ENCODE data around the gene C16orf46. TPM values are rescaled to one million over a fixed set of nuclear protein-coding genes. Genes with fewer than 3 reads are reported as not detected.

The C16orf46 gene
- total RNA-seq, 1 experiment from 2014 or later = 2.0 TPM

DNA sequence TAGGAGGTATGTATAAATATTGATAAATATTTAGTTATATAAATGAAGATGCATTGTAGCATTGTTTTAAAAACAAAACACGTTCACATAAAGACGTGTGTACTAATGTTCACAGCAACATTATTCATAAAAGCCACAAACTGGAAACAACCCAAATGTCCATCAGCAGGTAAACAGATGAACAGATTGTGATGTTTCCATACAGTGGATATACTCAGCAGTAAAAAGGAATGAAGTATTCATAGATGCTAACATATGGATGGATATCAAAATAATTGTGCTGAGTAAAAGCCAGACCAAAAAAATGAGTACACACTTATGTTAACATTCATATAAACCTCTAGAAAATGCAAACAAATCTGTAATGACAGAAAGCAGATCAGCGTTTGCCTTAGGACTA lies 64.1 kb downstream of the C16orf46 start:
- peaks cover 3 to 7% of the 10 kb centered on the region in 2 experiments; a peak in 2 of 4 replicates for H3K4me1 Mint-ChIP-seq
- WGBS (ENCODE audit: extremely low coverage, insufficient read length, low lambda C conversion rate) = no CpG with 5 or more reads among the region's 3 CpGs
- H3K56ac ChIP-seq (ENCODE audit: insufficient read length, low read depth, low read length) = no peak overlapping the region
- no peak overlapping the region for H3K4me3 Mint-ChIP-seq
- no peaks in the 10 kb centered on the region for H3K4me1 ChIP-seq (ENCODE audit: insufficient read depth, low read length)
- no peak overlapping the region for H3K14ac ChIP-seq (ENCODE audit: insufficient read depth, low read length)
- H3K23me2 ChIP-seq (ENCODE audit: insufficient read length, low read depth, low read length, poor library complexity, severe bottlenecking) = no peaks in the 10 kb centered on the region
- no peak overlapping the region for H2BK5ac ChIP-seq (ENCODE audit: insufficient read length, low read length)
- no peak overlapping the region for H3K18ac ChIP-seq (ENCODE audit: insufficient read length, low read depth, low read length)
- H3K27me3 Mint-ChIP-seq (ENCODE audit: low read depth) = no peaks in the 10 kb centered on the region; the same call in 1 of the 2 replicates
- H3T11ph ChIP-seq (ENCODE audit: low read length) = no peak overlapping the region
- no peak overlapping the region for H3K23ac ChIP-seq (ENCODE audit: insufficient read length, low read depth, low read length)
- H3K79me2 ChIP-seq (ENCODE audit: insufficient read depth, low read length) = peaks cover 15% of the 10 kb centered on the region; the same call in 1 of the 2 replicates
- H2BK20ac ChIP-seq (ENCODE audit: low read depth, low read length, poor library complexity, severe bottlenecking) = no peak overlapping the region
- H3K27me3 ChIP-seq (ENCODE audit: insufficient read depth, low read length) = no peaks in the 10 kb centered on the region
- TF ChIP-seq, protein P1, sequence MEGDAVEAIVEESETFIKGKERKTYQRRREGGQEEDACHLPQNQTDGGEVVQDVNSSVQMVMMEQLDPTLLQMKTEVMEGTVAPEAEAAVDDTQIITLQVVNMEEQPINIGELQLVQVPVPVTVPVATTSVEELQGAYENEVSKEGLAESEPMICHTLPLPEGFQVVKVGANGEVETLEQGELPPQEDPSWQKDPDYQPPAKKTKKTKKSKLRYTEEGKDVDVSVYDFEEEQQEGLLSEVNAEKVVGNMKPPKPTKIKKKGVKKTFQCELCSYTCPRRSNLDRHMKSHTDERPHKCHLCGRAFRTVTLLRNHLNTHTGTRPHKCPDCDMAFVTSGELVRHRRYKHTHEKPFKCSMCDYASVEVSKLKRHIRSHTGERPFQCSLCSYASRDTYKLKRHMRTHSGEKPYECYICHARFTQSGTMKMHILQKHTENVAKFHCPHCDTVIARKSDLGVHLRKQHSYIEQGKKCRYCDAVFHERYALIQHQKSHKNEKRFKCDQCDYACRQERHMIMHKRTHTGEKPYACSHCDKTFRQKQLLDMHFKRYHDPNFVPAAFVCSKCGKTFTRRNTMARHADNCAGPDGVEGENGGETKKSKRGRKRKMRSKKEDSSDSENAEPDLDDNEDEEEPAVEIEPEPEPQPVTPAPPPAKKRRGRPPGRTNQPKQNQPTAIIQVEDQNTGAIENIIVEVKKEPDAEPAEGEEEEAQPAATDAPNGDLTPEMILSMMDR (conservative IDR thresholded peaks at IDR 0.05) = no peak
- peaks cover 33 to 79% (median 79%) of the 10 kb centered on the region in 3 experiments for H3K36me3 Mint-ChIP-seq (ENCODE audit: insufficient read depth in 1 of 3, low read depth in 3 of 3)
- no peak overlapping the region for H3K4me2 ChIP-seq (ENCODE audit: insufficient read depth, insufficient read length, low read length)
- H3K79me1 ChIP-seq (ENCODE audit: insufficient read depth, low read depth, low read length, poor library complexity, severe bottlenecking) = peaks cover 12% of the 10 kb centered on the region
- no peak for DNase-seq
- H3K9ac ChIP-seq (ENCODE audit: extremely low read depth, insufficient read length, low read length) = no peak overlapping the region
- H4K91ac ChIP-seq (ENCODE audit: insufficient read length, low read depth, low read length) = no peak overlapping the region
- no peaks in the 10 kb centered on the region for H3K9me3 Mint-ChIP-seq
- H3K4ac ChIP-seq (ENCODE audit: low read depth, low read length) = no peak overlapping the region
- no peak overlapping the region for H2BK120ac ChIP-seq (ENCODE audit: low read depth, low read length, poor library complexity, severe bottlenecking)
- no peak overlapping the region for H2BK12ac ChIP-seq (ENCODE audit: insufficient read length, low read depth, low read length)
- H2BK15ac ChIP-seq (ENCODE audit: low read depth, low read length) = no peak overlapping the region
- no peak overlapping the region for H2AFZ ChIP-seq (ENCODE audit: low read length)
- no peak overlapping the region for H2AK5ac ChIP-seq (ENCODE audit: insufficient read length, low read length)
- no peaks in the 10 kb centered on the region for H3K9me3 ChIP-seq (ENCODE audit: control insufficient read depth, low read depth, low read length)
- no peak overlapping the region for H4K5ac ChIP-seq (ENCODE audit: insufficient read length, low read depth, low read length)
- H3K27ac Mint-ChIP-seq = no peak overlapping the region
- H4K20me1 ChIP-seq (ENCODE audit: control insufficient read depth, insufficient read depth, insufficient read length) = no peaks in the 10 kb centered on the region
- H3K27ac ChIP-seq (ENCODE audit: insufficient read length, low read depth, low read length) = no peak overlapping the region
- no peak overlapping the region for H4K8ac ChIP-seq (replicated peaks; ENCODE audit: insufficient read length, low read depth, low read length)

Other genes with a start within 250 kb of the C16orf46 start
- gene CMC2, start 70.4 kb downstream of the C16orf46 start, total RNA-seq (2021) = 64.2 and 65.7 TPM in 2 replicates
- 78.6 and 83.2 TPM in 2 replicates for gene CENPN, start 70.0 kb downstream of the C16orf46 start, total RNA-seq (2021)
- 56.5 and 66.6 TPM in 2 replicates for gene ATMIN, start 41.4 kb downstream of the C16orf46 start, total RNA-seq (2021)
- gene GCSH, start 19.2 kb upstream of the C16orf46 start, total RNA-seq (2021) = 85.9 and 87.4 TPM in 2 replicates
- not detected in 2 replicates for gene BCO1, start 161.5 kb upstream of the C16orf46 start, total RNA-seq (2021)
- 20.3 and 20.9 TPM in 2 replicates for gene GAN, start 237.7 kb upstream of the C16orf46 start, total RNA-seq (2021)